C1 segment of cervical spinal cord (tissue), 14 donors: ENCODE data around the gene KLLN.
"Not testable (repeated sequence)": the region's sequence is repeated elsewhere in the genome, so short reads cannot be mapped to it uniquely, and the experiment has no call there.

Experiments
- DNase-seq, 14 donors: peaks; one replicate each; lab custom pipeline; 2025; lab: John Stamatoyannopoulos, UW

The KLLN gene, protein sequence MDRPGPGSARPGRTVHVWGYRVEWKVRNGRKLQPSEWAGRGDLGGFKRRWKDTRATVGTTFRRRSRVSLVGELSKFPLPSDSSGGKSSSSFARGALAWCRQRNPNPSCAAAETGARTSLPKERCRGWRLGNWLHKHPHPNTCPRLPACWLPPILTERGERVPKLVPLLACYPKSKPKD

DNA sequence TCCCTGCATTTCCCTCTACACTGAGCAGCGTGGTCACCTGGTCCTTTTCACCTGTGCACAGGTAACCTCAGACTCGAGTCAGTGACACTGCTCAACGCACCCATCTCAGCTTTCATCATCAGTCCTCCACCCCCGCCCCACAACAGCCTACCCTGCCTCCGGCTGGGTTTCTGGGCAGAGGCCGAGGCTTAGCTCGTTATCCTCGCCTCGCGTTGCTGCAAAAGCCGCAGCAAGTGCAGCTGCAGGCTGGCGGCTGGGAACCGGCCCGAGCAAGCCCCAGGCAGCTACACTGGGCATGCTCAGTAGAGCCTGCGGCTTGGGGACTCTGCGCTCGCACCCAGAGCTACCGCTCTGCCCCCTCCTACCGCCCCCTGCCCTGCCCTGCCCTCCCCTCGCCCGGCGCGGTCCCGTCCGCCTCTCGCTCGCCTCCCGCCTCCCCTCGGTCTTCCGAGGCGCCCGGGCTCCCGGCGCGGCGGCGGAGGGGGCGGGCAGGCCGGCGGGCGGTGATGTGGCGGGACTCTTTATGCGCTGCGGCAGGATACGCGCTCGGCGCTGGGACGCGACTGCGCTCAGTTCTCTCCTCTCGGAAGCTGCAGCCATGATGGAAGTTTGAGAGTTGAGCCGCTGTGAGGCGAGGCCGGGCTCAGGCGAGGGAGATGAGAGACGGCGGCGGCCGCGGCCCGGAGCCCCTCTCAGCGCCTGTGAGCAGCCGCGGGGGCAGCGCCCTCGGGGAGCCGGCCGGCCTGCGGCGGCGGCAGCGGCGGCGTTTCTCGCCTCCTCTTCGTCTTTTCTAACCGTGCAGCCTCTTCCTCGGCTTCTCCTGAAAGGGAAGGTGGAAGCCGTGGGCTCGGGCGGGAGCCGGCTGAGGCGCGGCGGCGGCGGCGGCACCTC lies at the start of gene KLLN, which contains the start of gene PTEN:
TSS of gene KLLN (minus strand) at position 481 of the 891 bp plus-strand sequence. CDS start 1,046 bp downstream, outside the sequence.
TSS of gene PTEN (plus strand) at position 573 of the 891 bp plus-strand sequence. CDS start 845 bp downstream, outside the sequence.
- DNase-seq: peak; percentile 45 to 95 (median 87)

DNA sequence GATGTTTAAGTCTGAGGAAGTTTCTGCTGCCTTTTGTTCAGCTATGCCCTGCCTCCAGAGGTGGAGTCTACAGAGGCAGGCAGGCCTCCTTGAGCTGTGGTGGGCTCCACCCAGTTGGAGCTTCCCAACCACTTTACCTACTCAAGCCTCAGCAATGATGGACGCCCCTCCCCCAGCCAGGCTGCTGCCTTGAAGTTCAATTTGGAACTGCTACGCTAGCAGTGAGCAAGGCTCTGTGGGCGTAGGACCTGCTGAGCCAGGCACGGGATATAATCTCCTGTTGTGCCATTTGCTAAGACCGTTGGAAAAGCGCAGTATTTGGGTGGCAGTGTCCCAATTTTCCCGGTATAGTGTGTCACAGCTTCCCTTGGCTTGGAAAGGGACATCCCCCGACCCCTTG lies 40.1 kb upstream of the KLLN start:
- DNase-seq: not testable (repeated sequence)

GRCh38 chr10:87897957-87898356 lies 34.6 kb upstream of the KLLN start:
- not testable (repeated sequence) for DNase-seq

DNA sequence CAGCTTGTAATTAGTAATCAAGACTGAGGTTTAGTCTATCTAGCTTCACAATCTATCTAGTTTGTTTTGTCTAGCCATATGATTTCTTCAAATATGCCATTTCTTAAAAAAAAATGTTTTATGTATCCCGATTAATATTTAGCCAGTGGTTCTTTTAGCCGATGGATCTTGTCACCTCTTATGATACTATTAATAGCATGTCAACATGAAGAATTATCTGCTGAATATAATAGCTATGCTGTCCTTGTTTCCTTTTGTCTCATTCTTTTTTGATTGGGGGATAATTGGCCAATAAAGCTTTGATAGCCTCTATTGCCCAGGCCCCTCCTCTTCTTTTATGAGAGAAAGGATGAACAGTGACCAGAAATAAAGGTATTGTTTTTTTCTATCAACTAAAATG lies 32.9 kb upstream of the KLLN start:
- DNase-seq: no peak

DNA sequence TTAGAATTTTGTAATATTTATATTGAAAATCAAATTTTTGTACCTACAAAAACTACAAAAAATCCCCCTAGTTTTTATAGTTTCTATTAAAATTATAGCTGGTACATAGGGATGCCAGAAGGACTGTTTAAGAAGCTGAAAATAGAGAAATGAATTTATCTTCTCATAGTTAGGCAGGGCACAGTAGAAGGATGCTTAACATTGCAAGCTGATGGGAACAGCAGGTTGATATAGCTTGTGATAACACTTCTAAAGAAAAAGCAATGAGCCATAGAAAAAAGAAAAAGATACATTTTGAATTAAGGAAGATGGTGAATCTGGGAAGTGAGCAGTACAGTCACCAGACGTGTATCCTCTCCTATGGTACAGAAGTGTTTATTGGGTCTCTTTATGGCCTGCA lies 32.1 kb upstream of the KLLN start:
- DNase-seq: no peak

GRCh38 chr10:87887548-87888289 lies 24.4 kb upstream of the KLLN start:
- no peak for DNase-seq

- DNase-seq: no peak
Observed at GRCh38 chr10:87887146-87887545, 23.8 kb upstream of the KLLN start.

- DNase-seq: no peak
Observed at GRCh38 chr10:87886635-87887034, 23.3 kb upstream of the KLLN start.

GRCh38 chr10:87882555-87883294 lies 19.4 kb upstream of the KLLN start:
- DNase-seq: no peak

DNA sequence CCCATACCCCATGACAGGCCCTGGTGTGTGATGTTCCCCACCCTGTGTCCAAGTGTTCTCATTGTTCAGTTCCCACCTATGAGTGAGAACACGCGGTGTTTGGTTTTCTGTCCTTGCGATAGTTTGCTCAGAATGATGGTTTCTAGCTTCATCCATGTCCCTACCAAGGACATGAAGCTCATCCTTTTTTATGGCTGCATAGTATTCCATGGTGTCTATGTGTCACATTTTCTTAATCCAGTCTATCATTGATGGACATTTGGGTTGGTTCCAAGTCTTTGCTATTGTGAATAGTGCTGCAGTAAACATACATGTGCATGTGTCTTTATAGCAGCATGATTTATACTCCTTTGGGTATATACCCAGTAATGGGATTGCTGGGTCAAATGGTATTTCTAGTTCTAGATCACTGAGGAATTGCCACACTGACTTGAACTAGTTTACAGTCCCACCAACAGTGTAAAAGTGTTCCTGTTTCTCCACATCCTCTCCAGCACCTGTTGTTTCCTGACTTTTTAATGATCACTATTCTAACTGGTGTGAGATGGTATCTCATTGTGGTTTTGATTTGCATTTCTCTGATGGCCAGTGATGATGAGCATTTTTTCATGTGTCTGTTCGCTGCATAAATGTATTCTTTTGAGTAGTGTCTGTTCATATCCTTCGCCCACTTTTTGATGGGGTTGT lies 18.2 kb upstream of the KLLN start:
- not testable (repeated sequence) for DNase-seq

GRCh38 chr10:87880336-87880735 lies 17.0 kb upstream of the KLLN start:
- no peak for DNase-seq

DNA sequence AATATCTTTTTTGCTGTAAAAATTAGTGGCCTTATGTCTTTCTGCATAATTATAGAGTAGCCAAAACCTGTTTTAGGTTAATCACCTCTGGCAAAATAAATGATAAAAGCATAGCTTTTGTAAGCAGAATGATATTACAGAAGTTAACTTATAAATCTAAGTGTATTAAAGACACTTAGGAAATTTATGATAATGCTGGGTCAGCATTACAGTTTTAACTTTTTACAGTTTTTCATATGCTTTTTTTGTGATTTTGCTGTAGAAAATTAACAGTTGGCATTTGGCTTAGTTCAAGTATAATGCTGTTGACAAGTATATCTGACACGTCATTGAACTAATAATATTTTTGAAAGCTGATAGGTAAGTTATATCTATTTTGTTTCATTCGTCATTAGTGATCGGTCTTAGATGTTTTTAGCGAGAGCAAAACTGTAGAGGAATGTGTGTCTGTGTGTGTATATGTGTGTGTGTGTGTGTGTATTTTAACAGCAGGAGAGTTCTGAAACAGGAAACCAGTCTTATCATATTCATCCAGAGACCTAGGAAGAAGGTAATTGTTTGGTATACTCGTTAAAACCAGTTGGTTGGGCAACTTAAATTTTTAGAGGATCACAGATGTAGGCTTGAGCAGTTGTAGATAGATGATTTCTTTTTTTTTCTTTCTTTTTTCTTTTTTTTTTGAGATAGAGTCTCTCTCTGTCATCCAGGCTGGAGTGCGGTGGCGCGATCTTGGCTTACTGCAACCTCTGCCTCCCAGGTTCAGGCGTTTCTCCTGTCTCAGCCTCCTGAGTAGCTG lies 15.5 kb upstream of the KLLN start:
- DNase-seq: no peak

GRCh38 chr10:87875929-87876571 lies 12.7 kb upstream of the KLLN start:
- DNase-seq: peak in 1 of 14 donors; percentile 56

DNA sequence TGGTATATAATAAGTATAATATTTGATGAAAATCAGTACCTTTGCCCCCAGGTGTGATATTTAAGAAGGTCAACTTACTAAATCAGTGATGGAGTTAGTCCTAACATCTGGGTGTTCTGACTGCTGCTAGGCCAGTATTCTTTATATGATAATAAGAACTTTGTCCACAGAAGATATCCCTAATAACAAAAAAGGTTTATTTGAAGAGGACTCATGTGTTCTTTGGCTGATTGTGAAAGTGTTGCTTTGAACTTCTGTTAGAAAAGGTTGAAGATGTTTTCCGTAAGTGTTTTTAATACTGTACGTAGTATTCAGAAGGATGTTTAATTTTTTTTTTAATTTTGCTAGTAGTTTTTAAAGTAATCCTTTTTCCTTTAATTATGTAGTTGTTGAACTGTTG lies 10.3 kb upstream of the KLLN start:
- DNase-seq: no peak

DNA sequence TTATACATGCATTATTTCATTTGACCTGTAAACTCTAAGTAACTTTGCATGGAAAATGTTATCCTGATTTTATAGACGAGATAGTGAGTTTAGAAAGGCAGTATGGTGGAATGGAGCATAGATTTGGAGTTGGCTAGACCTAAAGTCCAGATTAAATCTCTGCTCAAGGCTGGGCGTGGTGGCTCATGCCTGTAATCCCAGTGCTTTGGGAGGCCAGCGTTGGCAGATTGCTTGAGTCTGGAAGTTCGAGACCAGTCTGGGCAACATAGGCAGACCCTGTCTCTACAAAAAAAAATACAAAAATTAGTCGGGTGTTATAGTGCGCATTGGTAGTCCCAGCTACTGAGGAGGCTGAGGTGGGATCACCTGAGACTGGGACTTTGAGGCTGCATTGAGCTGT lies 9.5 kb upstream of the KLLN start:
- DNase-seq: no peak

- DNase-seq: no peak
Observed at GRCh38 chr10:87869773-87870551, 6.6 kb upstream of the KLLN start.

DNA sequence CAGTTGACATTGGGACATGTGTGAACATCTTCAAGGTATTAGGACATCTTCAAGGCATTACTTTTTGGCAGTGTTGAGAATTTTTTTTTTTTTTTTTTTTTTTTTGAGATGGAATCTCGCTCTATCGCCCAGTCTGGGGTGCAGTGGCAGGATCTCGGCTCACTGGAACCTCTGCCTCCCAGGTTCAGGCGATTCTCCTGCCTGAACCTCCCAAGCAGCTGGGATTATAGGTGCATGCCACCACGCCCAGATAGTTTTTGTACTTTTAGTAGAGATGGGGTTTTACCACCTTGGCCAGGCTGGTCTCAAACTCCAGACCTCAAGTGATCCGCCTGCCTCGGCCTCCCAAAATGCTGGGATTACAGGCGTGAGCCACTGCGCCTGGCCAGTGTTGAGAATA lies 5.8 kb upstream of the KLLN start:
- DNase-seq: not testable (repeated sequence)

GRCh38 chr10:87868277-87868676 lies 4.9 kb upstream of the KLLN start:
- DNase-seq: no peak

- no peak for DNase-seq
Observed at GRCh38 chr10:87867453-87867852, 4.1 kb upstream of the KLLN start.
